MM.1S (cell line): ENCODE data around the gene ATXN1.

Experiments used
- DNase-seq: peaks from one replicate; pipeline ENCODE4 v3.0.0-alpha.2; 2015
- H2AFZ ChIP-seq: fragments of 300-600 bp; sonication (generic); 2 replicates; pipeline ENCODE4 v1.6.0; 2016; ENCODE audit warnings: antibody characterized with exemption, low read length
- H3F3A ChIP-seq: fragments of 300-600 bp; sonication (generic); 2 replicates; pipeline ENCODE4 v1.6.1; 2016; ENCODE audit warnings: mild to moderate bottlenecking, antibody characterized with exemption, low read length, moderate library complexity, mixed read lengths; ENCODE audit not compliant: insufficient read depth
- H3K27ac ChIP-seq: fragments of 300-600 bp; sonication (generic); 2 replicates; pipeline ENCODE4 v1.5.1; 2016; ENCODE audit warnings: mild to moderate bottlenecking, low read length
- H3K27me3 ChIP-seq: fragments of 300-600 bp; sonication (generic); replicated peaks from 2 replicates; pipeline ENCODE4 v1.6.0; 2016; ENCODE audit warnings: low read length; ENCODE audit not compliant: insufficient read depth
- H3K36me3 ChIP-seq: fragments of 300-600 bp; sonication (generic); replicated peaks from 2 replicates; pipeline ENCODE4 v1.6.1; 2016; ENCODE audit warnings: mild to moderate bottlenecking, low read length, mixed read lengths; ENCODE audit not compliant: insufficient read depth
- H3K4me1 ChIP-seq: fragments of 300-600 bp; sonication (generic); 2 replicates; pipeline ENCODE4 v1.6.1; 2016; ENCODE audit warnings: low read length, mixed read lengths
- H3K4me2 ChIP-seq: fragments of 300-600 bp; sonication (generic); 2 replicates; pipeline ENCODE4 v1.6.0; 2016; ENCODE audit warnings: low read depth, low read length
- H3K4me3 ChIP-seq: fragments of 300-600 bp; sonication (generic); 2 replicates; pipeline ENCODE4 v1.5.1; 2016; ENCODE audit warnings: low read length, mixed read lengths
- H3K79me2 ChIP-seq: fragments of 300-600 bp; sonication (generic); 2 replicates; pipeline ENCODE4 v1.6.1; 2016; ENCODE audit warnings: mixed run types, low read length, mixed read lengths
- H3K9ac ChIP-seq: fragments of 300-600 bp; sonication (generic); 2 replicates; pipeline ENCODE4 v1.6.1; 2016; ENCODE audit warnings: low read length, mixed read lengths
- H3K9me2 ChIP-seq: fragments of 300-600 bp; sonication (generic); replicated peaks from 2 replicates; pipeline ENCODE4 v1.6.1; 2016; ENCODE audit warnings: mild to moderate bottlenecking, low read length, mixed read lengths; ENCODE audit not compliant: insufficient read depth
- H3K9me3 ChIP-seq: fragments of 300-600 bp; sonication (generic); replicated peaks from 2 replicates; pipeline ENCODE4 v1.6.1; 2016; ENCODE audit warnings: mild to moderate bottlenecking, low read length, mixed read lengths; ENCODE audit not compliant: insufficient read depth
- H4K20me1 ChIP-seq: fragments of 300-600 bp; sonication (generic); 2 replicates; pipeline ENCODE4 v1.6.1; 2016; ENCODE audit warnings: mild to moderate bottlenecking, low read length, moderate library complexity, mixed read lengths; ENCODE audit not compliant: insufficient read depth
- CTCF ChIP-seq: fragments of 300-600 bp; sonication (generic); IDR thresholded peaks from 2 replicates; pipeline ENCODE4 v1.5.1; 2016; ENCODE audit warnings: antibody characterized with exemption, low read length, mixed read lengths
- EZH2 ChIP-seq: fragments of 300-600 bp; sonication (generic); optimal IDR thresholded peaks from 2 replicates; pipeline ENCODE3; 2017; ENCODE audit warnings: low read depth, mild to moderate bottlenecking, antibody characterized with exemption, low read length, mixed read lengths
- EZH2phosphoT487 ChIP-seq: fragments of 300-600 bp; sonication (generic); IDR thresholded peaks from 2 replicates; pipeline ENCODE4 v1.6.1; 2018; ENCODE audit warnings: antibody characterized with exemption, low read length

ATXN1 gene

GRCh38 chr6:16291739-16292138, 469.5 kb downstream of the ATXN1 start:
- DNase-seq = no peak
- Histone ChIP-seq H3K9me2 (no peaks in the 10 kb centered on the region), H3F3A (no peaks in the 10 kb centered on the region), H3K4me3 (no peak overlapping the region), H3K4me1 (no peaks in the 10 kb centered on the region), H3K9ac (no peak overlapping the region), H3K36me3 (no peaks in the 10 kb centered on the region), H3K9me3 (no peaks in the 10 kb centered on the region), H3K27me3 (no peaks in the 10 kb centered on the region), H3K79me2 (no peaks in the 10 kb centered on the region), H4K20me1 (no peaks in the 10 kb centered on the region), H3K4me2 (no peak overlapping the region), H3K27ac (no peak overlapping the region), H2AFZ (no peak overlapping the region)
- TF ChIP-seq EZH2phosphoT487 (no peak), CTCF (no peak)

GRCh38 chr6:16288163-16288562, 473.1 kb downstream of the ATXN1 start:
- TF ChIP-seq EZH2phosphoT487 (no peak), CTCF (no peak), EZH2 (no peak)
- no peaks in the 10 kb centered on the region for H4K20me1 ChIP-seq
- H3K9me2 ChIP-seq = no peaks in the 10 kb centered on the region
- H3K27me3 ChIP-seq = no peaks in the 10 kb centered on the region
- no peak overlapping the region for H3K4me2 ChIP-seq
- no peak overlapping the region for H3K4me3 ChIP-seq
- H3F3A ChIP-seq = no peaks in the 10 kb centered on the region
- no peaks in the 10 kb centered on the region for H3K4me1 ChIP-seq
- DNase-seq = no peak
- no peak overlapping the region for H2AFZ ChIP-seq
- no peak overlapping the region for H3K9ac ChIP-seq
- no peaks in the 10 kb centered on the region for H3K79me2 ChIP-seq
- H3K27ac ChIP-seq = no peak overlapping the region
- H3K9me3 ChIP-seq = no peaks in the 10 kb centered on the region
- H3K36me3 ChIP-seq = no peaks in the 10 kb centered on the region

GRCh38 chr6:16286151-16286522, 475.1 kb downstream of the ATXN1 start:
- no peaks in the 10 kb centered on the region for H3K9me2 ChIP-seq
- H3K4me1 ChIP-seq = no peaks in the 10 kb centered on the region
- no peaks in the 10 kb centered on the region for H3K9me3 ChIP-seq
- H3K9ac ChIP-seq = no peak overlapping the region
- peak overlapping the region; percentile 16; the same call in 1 of the 2 replicates for H3K4me2 ChIP-seq
- H3F3A ChIP-seq = no peaks in the 10 kb centered on the region
- no peak overlapping the region for H3K27ac ChIP-seq
- H4K20me1 ChIP-seq = no peaks in the 10 kb centered on the region
- H3K79me2 ChIP-seq = no peaks in the 10 kb centered on the region
- H3K27me3 ChIP-seq = no peaks in the 10 kb centered on the region
- DNase-seq = peak; percentile 17
- H3K36me3 ChIP-seq = no peaks in the 10 kb centered on the region
- H3K4me3 ChIP-seq = no peak overlapping the region
- H2AFZ ChIP-seq = no peak overlapping the region
- TF ChIP-seq EZH2phosphoT487 (no peak), CTCF (peak; percentile 87)
